ENCODE measurements around the gene SFXN2.
A peak's percentile ranks its signal among the peaks of the same experiment; 100 is the strongest.
"Not testable (repeated sequence)": the region's sequence is repeated elsewhere in the genome, so short reads cannot be mapped to it uniquely, and the experiment has no call there.

Gene SFXN2

GRCh38 chr10:102716900-102717565 is 2.6 kb downstream of the SFXN2 start:
- DNase-seq (ENCODE audit: low read depth, low spot score); H3K27ac ChIP-seq: not testable (repeated sequence)

- no peak for DNase-seq (ENCODE audit: low read depth, low spot score)
- no peak overlapping the region for H3K27ac ChIP-seq
Observed at GRCh38 chr10:102718220-102718619, 3.8 kb downstream of the SFXN2 start.

GRCh38 chr10:102720337-102720736 is 5.9 kb downstream of the SFXN2 start:
- no peak overlapping the region for H3K27ac ChIP-seq
- no peak for DNase-seq (ENCODE audit: low read depth, low spot score)

GRCh38 chr10:102720775-102721301 is 6.4 kb downstream of the SFXN2 start:
- DNase-seq (ENCODE audit: low read depth, low spot score): no peak
- H3K27ac ChIP-seq: no peak overlapping the region

- H3K27ac ChIP-seq: no peak overlapping the region
- DNase-seq (ENCODE audit: low read depth, low spot score): no peak
Observed at GRCh38 chr10:102721954-102722353, 7.5 kb downstream of the SFXN2 start.

GRCh38 chr10:102723989-102724388 is 9.6 kb downstream of the SFXN2 start:
- no peak overlapping the region for H3K27ac ChIP-seq
- no peak for DNase-seq (ENCODE audit: low read depth, low spot score)

GRCh38 chr10:102726274-102726673 is 11.8 kb downstream of the SFXN2 start:
- DNase-seq (ENCODE audit: low read depth, low spot score): no peak
- no peak overlapping the region for H3K27ac ChIP-seq

- no peak for DNase-seq (ENCODE audit: low read depth, low spot score)
- H3K27ac ChIP-seq: no peak overlapping the region
Observed at GRCh38 chr10:102727037-102727818, 12.8 kb downstream of the SFXN2 start.

- H3K27ac ChIP-seq: no peak overlapping the region
- no peak for DNase-seq (ENCODE audit: low read depth, low spot score)
Observed at GRCh38 chr10:102729029-102730026, 14.9 kb downstream of the SFXN2 start.

- no peak for DNase-seq (ENCODE audit: low read depth, low spot score)
- no peak overlapping the region for H3K27ac ChIP-seq
Observed at GRCh38 chr10:102731222-102731800, 16.9 kb downstream of the SFXN2 start.

GRCh38 chr10:102732661-102733060 is 18.2 kb downstream of the SFXN2 start:
- H3K27ac ChIP-seq: no peak overlapping the region

GRCh38 chr10:102735065-102735562 is 20.7 kb downstream of the SFXN2 start:
- DNase-seq (ENCODE audit: low read depth, low spot score): no peak
- H3K27ac ChIP-seq: no peak overlapping the region

More at GRCh38 chr10:102732661-102733060, 18.2 kb downstream of the SFXN2 start:
- DNase-seq (ENCODE audit: low read depth, low spot score): no peak

GRCh38 chr10:102738692-102739121 is 24.3 kb downstream of the SFXN2 start:
- H3K27ac ChIP-seq: no peak overlapping the region
- no peak for DNase-seq (ENCODE audit: low read depth, low spot score)

GRCh38 chr10:102740229-102740628 is 25.8 kb downstream of the SFXN2 start:
- no peak overlapping the region for H3K27ac ChIP-seq
- no peak for DNase-seq (ENCODE audit: low read depth, low spot score)

GRCh38 chr10:102741726-102742237 is 27.3 kb downstream of the SFXN2 start:
- no peak for DNase-seq (ENCODE audit: low read depth, low spot score)
- H3K27ac ChIP-seq: no peak overlapping the region

- DNase-seq (ENCODE audit: low read depth, low spot score); H3K27ac ChIP-seq: not testable (repeated sequence)
Observed at GRCh38 chr10:102742313-102742712, 27.9 kb downstream of the SFXN2 start.

- DNase-seq (ENCODE audit: low read depth, low spot score): no peak
- H3K27ac ChIP-seq: no peak overlapping the region
Observed at GRCh38 chr10:102743078-102743587, 28.7 kb downstream of the SFXN2 start.

- DNase-seq (ENCODE audit: low read depth, low spot score): peak; percentile 96
- peak within 1 kb of the TSS; percentile 29 for H3K27ac ChIP-seq
Observed at GRCh38 chr10:102743588-102744373, 29.3 kb downstream of the SFXN2 start, which contains the start of gene WBP1L. TSS of gene WBP1L (plus strand) at chr10:102743948. CDS start at chr10:102744054, 106 bp downstream.

Data from epithelial cell of prostate (primary cell).